Right renal pelvis (tissue), 4 donors: Measurements from ENCODE around the gene ZNF680. TPM values are rescaled to one million over a fixed set of nuclear protein-coding genes. Genes with fewer than 3 reads are reported as not detected.

Experiments used
- polyA plus RNA-seq, 4 donors: library from polyadenylated mRNA; unstranded; fragments of 120-200 nt; gene quantifications; one replicate each; pipeline ENCODE4 v1.2.1, GENCODE V29; 2013; ENCODE audit not compliant: insufficient read length in 4 of 4

ZNF680 gene
- polyA plus RNA-seq, 4 donors = 14.9 to 21.6 (median 19.4) TPM

Other genes with a start within 250 kb of the ZNF680 start
- gene ZNF736, start 249.1 kb downstream of the ZNF680 start, polyA plus RNA-seq = 10 to 100 TPM; 12.8 to 21.3 (median 17.6) TPM
- gene ZNF107, start 103.1 kb upstream of the ZNF680 start, polyA plus RNA-seq = 10 to 100 TPM in 3 of 4 donors, 1 to 10 TPM in 1; 8.1 to 14.4 (median 12.6) TPM
- 10 to 100 TPM; 13.4 to 22.0 (median 19.4) TPM for gene ZNF138, start 231.4 kb upstream of the ZNF680 start, polyA plus RNA-seq